K562 (cell line): ENCODE results near the gene TCF3. TPM values are rescaled to one million over a fixed set of nuclear protein-coding genes. Genes with fewer than 3 reads are reported as not detected.
A peak's percentile ranks its signal among the peaks of the same experiment; 100 is the strongest.

ENCODE experiments used
- E4F1 ChIP-seq: fragments of 250-450 bp; sonication (Bioruptor Pico); IDR thresholded peaks from 2 replicates; pipeline ENCODE4 v1.5.0; 2021; ENCODE audit warnings: mild to moderate bottlenecking, borderline replicate concordance
- FOXK2 ChIP-seq, 2 experiments: fragments of 450-650 bp; IDR thresholded peaks in 1 of 2; conservative IDR thresholded peaks in 1 of 2; 2 replicates each; pipeline ENCODE4 v1.6.1; 2016; ENCODE audit warnings: low read depth in 2 of 2, mild to moderate bottlenecking in 1 of 2
- HOMEZ ChIP-seq: fragments of 250-450 bp; sonication (Bioruptor Pico); IDR thresholded peaks from 2 replicates; pipeline ENCODE4 v1.4.0; 2020; ENCODE audit warnings: mild to moderate bottlenecking, moderate library complexity
- MBD1 ChIP-seq: fragments of 250-450 bp; sonication (Bioruptor Pico); IDR thresholded peaks from 2 replicates; pipeline ENCODE4 v1.8.0; 2022; ENCODE audit warnings: inconsistent platforms
- MED1 ChIP-seq: sonication (generic); formaldehyde crosslinking; IDR thresholded peaks from 2 replicates; pipeline ENCODE4 v1.8.1; 2023; ENCODE audit warnings: missing genetic modification reagents, borderline replicate concordance
- MNT ChIP-seq, 2 experiments: fragments of 450-650 bp; conservative IDR thresholded peaks; 2 replicates each; pipeline ENCODE4 v1.6.1; 2017; ENCODE audit warnings: mild to moderate bottlenecking in 2 of 2, moderate library complexity in 2 of 2
- NFE2 ChIP-seq: IDR thresholded peaks from 2 replicates; pipeline ENCODE4 v1.6.1; 2014; ENCODE audit warnings: antibody characterized with exemption, low read depth
- NFIC ChIP-seq: fragments of 450-650 bp; IDR thresholded peaks from 2 replicates; pipeline ENCODE4 v1.6.1; 2017; ENCODE audit warnings: mild to moderate bottlenecking, inconsistent platforms
- SREBF1 ChIP-seq: fragments of 150-350 bp; IDR thresholded peaks from 2 replicates; pipeline ENCODE4 v1.6.1; 2014; ENCODE audit warnings: antibody characterized with exemption, low read depth, low read length, borderline replicate concordance
- ZNF274 ChIP-seq: IDR thresholded peaks from 2 replicates; pipeline ENCODE4 v1.6.1; 2011; ENCODE audit warnings: low read depth, mild to moderate bottlenecking, low read length, moderate library complexity, borderline replicate concordance
- ZNF282 ChIP-seq: sonication (generic); formaldehyde crosslinking; IDR thresholded peaks from 2 replicates; pipeline ENCODE4 v1.8.1; 2023; ENCODE audit warnings: missing genetic modification reagents
- ZNF395 ChIP-seq: fragments of 200-800 bp; sonication (Bioruptor generic); IDR thresholded peaks from 2 replicates; pipeline ENCODE4 v1.6.1; 2017; ENCODE audit warnings: missing genetic modification characterization, missing compliant biosample characterization
- polyA plus RNA-seq, 8 experiments: library from polyadenylated mRNA; depleted of rRNA in 4 of 8; stranded (reverse) in 5 of 8; unstranded in 3 of 8; fragments of >200 nt; fragmentation: Nextera tagmentation in 2 of 8; fragmentation: Illumina TruSeq in 1 of 8; extraction: Ambion mirVana in 2 of 8; extraction: Trizol in 1 of 8; gene quantifications; 2 replicates each; pipeline versions ENCODE4 v1.2.1 to v1.2.3, GENCODE V29; 2011 to 2014; ENCODE audit warnings: inconsistent platforms in 1 of 8, missing spikeins in 1 of 8
- total RNA-seq, 7 experiments: library from RNA; depleted of rRNA in 6 of 7; stranded (reverse); fragments of >200 nt in 6 of 7; fragmentation: Illumina TruSeq in 2 of 7; extraction: Trizol in 2 of 7; gene quantifications; 2 replicates each; pipeline versions ENCODE4 v1.2.1 to v1.2.3, GENCODE V29; 2011 to 2021; ENCODE audit warnings: low replicate concordance in 1 of 7

TCF3 gene
- total and polyA plus RNA-seq, 9 of the 15 experiments (the other 6 are each of a cell fraction or from before 2014, with no cell fraction given), result 5.6 to 259 (median 84.0) TPM

GRCh38 chr19:1592024-1592754 lies 60.2 kb downstream of the TCF3 start (continued):
- TF ChIP-seq MNT (conservative IDR thresholded peaks at IDR 0.05), result peak; percentile 48 to 84; a peak in 3 of 4 replicates
- TF ChIP-seq NFE2, result no peak
- no peak for TF ChIP-seq E4F1
- TF ChIP-seq MBD1, result no peak
- no peak for TF ChIP-seq FOXK2 (conservative IDR thresholded peaks at IDR 0.05 in 1 of 2, IDR thresholded peaks at IDR 0.05 in 1 of 2; ENCODE audit: low read depth in 2 of 2)
- TF ChIP-seq MED1 (CRISPR knock-in tag), result no peak
- TF ChIP-seq NFIC, result peak; percentile 47
- no peak for TF ChIP-seq ZNF282 (CRISPR knock-in tag)
- no peak for TF ChIP-seq ZNF274
- TF ChIP-seq ZNF395 (CRISPR knock-in tag), result peak; percentile 29; the same call in 1 of the 2 replicates
- no peak for TF ChIP-seq HOMEZ
- TF ChIP-seq SREBF1, result no peak
